OCI-LY1 (cell line): Measurements from ENCODE around the gene PATZ1.

Source experiments
- CTCF ChIP-seq: fragments of 200-600 bp; sonication (generic), shearing (Covaris generic); IDR thresholded peaks from 2 replicates; pipeline ENCODE4 v1.5.1; 2017; ENCODE audit warnings: mild to moderate bottlenecking, antibody characterized with exemption, low read length, moderate library complexity, mixed read lengths
- EZH2 ChIP-seq: fragments of 200-600 bp; sonication (generic), shearing (Covaris generic); IDR thresholded peaks from 2 replicates; pipeline ENCODE4 v1.8.0; 2017; ENCODE audit warnings: borderline replicate concordance, mixed run types, mild to moderate bottlenecking, antibody characterized with exemption, low read length, moderate library complexity, mixed read lengths

DNA sequence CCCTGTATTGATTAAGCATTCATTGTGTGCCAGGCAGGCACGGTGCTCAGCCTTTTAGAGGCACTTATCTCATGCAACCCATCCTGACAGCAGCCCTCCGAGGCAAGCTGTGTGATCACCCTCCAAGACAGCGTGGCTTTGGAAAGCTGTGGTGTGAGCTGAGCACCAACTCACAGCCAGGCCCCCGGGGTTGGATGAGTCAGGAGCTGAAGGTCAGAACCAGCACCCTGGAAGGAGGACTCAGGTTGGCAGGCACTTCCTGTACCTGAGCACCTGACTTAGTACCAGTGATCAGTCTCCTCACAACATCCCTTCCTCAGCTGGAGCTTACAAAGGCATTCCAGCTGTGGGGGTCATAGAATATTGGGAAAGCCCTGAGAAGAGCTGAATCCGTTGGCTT lies 9.0 kb downstream of the PATZ1 start:
- TF ChIP-seq CTCF (no peak), EZH2 (no peak)
